PFSK-1 (cell line): ENCODE data around the gene C10orf67.

Experiments
- FOXP2 ChIP-seq: optimal IDR thresholded peaks from 2 replicates; pipeline ENCODE3; 2011; ENCODE audit warnings: borderline replicate concordance, control low read depth, inconsistent platforms; ENCODE audit not compliant: insufficient read depth; ENCODE audit errors: extremely low read length, extremely low read depth
- POLR2AphosphoS5 ChIP-seq: IDR thresholded peaks from 2 replicates; pipeline ENCODE4 v1.6.1; 2012; ENCODE audit warnings: low read depth, mild to moderate bottlenecking, control low read depth, low read length, moderate library complexity
- REST ChIP-seq, 2 experiments: IDR thresholded peaks; 2 replicates each; pipeline versions ENCODE4 v1.6.1 to v1.8.0; 2011 to 2012; ENCODE audit warnings: low read depth in 2 of 2, low read length in 2 of 2, control low read depth in 1 of 2, inconsistent platforms in 1 of 2, mild to moderate bottlenecking in 1 of 2, moderate library complexity in 1 of 2; ENCODE audit not compliant: insufficient read depth in 1 of 2
- SIN3A ChIP-seq: IDR thresholded peaks from 2 replicates; pipeline ENCODE4 v1.6.1; 2012; ENCODE audit warnings: mild to moderate bottlenecking, low read length, moderate library complexity, borderline replicate concordance; ENCODE audit not compliant: insufficient read depth
- TAF1 ChIP-seq: IDR thresholded peaks from 2 replicates; pipeline ENCODE4 v1.6.1; 2012; ENCODE audit warnings: low read length, control low read depth, borderline replicate concordance; ENCODE audit not compliant: insufficient read depth

Gene C10orf67

DNA sequence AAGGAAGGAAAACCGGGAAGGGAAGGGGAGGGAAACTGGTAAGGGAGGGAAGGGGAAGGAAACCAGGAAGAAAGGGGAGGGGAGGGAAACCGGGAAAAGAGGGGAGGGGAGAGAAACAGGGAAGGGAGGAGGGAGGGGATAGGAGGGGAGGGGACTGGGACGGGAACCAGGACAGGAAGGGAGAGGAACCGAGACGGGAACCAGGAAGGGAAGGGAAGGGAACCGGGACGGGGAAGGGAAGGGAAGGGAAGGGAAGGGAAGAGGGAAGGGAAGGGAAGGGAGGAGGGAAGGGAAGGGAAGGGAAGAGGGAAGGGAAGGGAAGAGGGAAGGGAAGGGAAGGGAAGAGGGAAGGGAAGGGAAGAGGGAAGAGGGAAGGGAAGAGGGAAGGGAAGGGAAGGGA is 13.6 kb downstream of the C10orf67 start:
- no peak for TF ChIP-seq FOXP2

DNA sequence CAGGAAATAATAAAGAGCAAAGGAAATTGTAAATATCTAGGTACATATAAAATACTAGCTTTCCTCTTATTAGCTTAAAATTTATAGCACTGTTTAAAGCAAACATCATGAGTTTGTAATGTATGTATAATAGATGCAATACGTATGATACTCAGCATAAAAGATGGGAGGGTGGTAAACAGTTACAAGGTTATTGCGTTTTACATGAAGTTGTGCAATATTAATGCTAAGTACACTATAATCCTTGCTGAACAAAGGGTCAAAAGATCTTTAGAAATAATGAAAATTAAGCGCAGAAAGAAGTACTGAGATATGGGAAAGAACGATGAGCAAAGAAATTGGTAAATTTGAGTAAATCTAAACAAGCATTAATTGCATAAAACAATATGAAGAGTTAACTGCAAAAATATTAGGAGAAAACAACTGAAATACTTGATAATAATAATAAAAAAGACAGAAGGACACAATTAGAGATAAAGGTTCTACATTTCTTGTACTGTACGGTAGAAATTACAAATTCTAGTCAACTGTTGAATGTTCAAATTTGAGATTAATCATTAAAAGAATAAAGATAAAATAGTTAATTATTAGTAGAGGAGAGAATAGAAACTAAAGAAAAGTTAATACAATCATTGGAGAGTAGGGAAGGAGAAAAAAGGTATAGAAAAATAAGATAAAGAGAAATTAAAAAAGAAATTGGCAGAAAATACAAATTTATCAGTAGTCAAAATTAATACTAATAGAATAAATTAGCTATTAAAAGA is 17.9 kb downstream of the C10orf67 start:
- TF ChIP-seq POLR2AphosphoS5 = no peak
- no peak for TF ChIP-seq TAF1
- no peak for TF ChIP-seq SIN3A
- no peak for TF ChIP-seq FOXP2
- no peak for TF ChIP-seq REST (IDR thresholded peaks at IDR 0.05; ENCODE audit: insufficient read depth in 1 of 2, low read depth in 2 of 2, low read length in 2 of 2)

DNA sequence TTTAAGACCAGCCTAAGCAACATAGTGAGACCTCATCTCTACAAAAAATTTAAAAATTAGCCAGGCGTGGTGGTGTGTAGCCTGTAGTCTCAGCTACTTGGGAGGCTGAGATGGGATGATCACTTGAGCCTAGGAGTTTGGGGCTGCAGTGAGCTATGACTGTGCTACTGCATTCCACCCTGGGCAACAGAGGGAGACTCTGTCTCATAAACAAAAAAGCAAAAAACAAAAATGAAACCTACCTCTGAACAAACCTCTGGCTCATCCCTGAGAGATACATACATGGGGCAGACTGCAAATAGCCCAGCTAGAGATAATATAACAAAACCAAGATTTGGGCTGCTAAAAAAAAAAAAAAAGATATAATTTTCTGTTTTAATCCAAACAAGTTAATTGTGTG is 19.5 kb downstream of the C10orf67 start:
- no peak for TF ChIP-seq TAF1
- TF ChIP-seq POLR2AphosphoS5 = no peak
- no peak for TF ChIP-seq REST (IDR thresholded peaks at IDR 0.05; ENCODE audit: insufficient read depth in 1 of 2, low read depth in 2 of 2, low read length in 2 of 2)
- TF ChIP-seq FOXP2 = no peak
- no peak for TF ChIP-seq SIN3A

- no peak for TF ChIP-seq FOXP2
- TF ChIP-seq SIN3A = no peak
- no peak for TF ChIP-seq REST (IDR thresholded peaks at IDR 0.05; ENCODE audit: insufficient read depth in 1 of 2, low read depth in 2 of 2, low read length in 2 of 2)
- no peak for TF ChIP-seq POLR2AphosphoS5
- TF ChIP-seq TAF1 = no peak
Observed at GRCh38 chr10:23324351-23324750, 20.2 kb downstream of the C10orf67 start.

GRCh38 chr10:23322082-23322481 is 22.5 kb downstream of the C10orf67 start:
- no peak for TF ChIP-seq POLR2AphosphoS5
- no peak for TF ChIP-seq SIN3A
- no peak for TF ChIP-seq FOXP2
- no peak for TF ChIP-seq TAF1
- no peak for TF ChIP-seq REST (IDR thresholded peaks at IDR 0.05; ENCODE audit: insufficient read depth in 1 of 2, low read depth in 2 of 2, low read length in 2 of 2)
